ENCODE data around the gene IL17REL.
"Not testable (repeated sequence)": the region's sequence is repeated elsewhere in the genome, so short reads cannot be mapped to it uniquely, and the experiment has no call there.

The IL17REL gene

DNA sequence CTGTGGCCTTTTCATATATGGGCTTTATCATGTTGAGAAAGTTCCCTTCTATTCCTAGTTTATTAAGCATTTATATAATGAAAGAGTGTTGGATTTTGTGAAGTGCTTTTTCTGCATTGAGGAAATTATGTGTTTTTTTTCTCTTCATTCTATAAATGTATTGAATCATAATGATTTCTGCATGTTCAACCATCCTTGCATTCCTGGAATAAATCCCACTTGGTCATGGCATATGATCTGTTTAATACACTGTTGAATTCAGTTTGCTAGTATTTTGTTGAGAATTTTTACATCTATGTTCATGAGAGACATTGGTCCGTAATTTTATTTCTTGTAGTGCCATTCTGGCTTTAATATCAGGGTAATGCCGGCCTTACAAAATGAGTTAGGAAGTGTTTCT, 26.2 kb downstream of the IL17REL start:
- DNase-seq = no peak

DNA sequence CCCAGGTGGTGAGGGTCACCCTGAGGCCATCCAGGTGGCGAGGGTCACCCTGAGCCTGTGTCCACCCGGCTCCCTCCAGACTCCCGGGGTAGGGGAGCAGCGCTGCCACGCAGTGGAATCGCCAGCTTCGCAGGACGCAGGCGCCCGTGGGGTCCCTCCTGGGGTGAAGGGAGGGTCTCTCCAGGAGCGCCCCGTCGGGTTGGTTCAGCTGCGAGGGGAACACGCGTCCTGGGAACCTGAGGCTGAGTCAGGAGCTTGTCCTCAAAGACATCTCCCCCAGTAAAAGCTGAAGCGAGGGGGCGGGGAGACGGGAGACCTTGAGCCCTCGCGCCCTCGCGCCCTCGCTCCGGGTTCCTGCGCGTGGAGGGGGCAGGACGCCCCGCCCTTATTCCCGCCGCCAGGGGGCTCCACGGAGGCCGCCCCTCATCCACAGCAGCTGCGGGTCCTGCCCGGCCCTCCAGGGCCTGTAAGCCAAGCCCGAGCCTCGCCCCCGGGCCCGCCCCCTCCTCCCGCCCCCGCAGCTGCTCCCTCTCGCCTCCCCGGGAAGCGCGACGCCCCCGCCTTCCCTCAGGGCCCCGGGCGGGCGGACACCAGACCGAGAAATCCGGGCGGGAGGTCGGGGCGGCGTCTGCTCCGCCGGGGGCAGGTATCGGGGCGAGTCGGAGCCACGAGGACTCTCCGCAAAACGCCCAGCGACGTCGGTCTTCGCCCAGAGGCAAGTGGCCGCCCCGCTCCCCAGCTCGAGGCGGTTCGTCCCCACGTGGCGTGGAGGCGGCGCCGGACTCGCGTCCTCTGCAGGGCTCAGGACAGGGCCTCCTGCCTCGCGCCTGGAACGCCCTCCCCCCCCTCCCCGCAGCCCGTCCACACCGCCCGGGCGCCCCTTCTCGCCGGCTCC, 29.2 kb downstream of the IL17REL start:
- DNase-seq = no peak

DNA sequence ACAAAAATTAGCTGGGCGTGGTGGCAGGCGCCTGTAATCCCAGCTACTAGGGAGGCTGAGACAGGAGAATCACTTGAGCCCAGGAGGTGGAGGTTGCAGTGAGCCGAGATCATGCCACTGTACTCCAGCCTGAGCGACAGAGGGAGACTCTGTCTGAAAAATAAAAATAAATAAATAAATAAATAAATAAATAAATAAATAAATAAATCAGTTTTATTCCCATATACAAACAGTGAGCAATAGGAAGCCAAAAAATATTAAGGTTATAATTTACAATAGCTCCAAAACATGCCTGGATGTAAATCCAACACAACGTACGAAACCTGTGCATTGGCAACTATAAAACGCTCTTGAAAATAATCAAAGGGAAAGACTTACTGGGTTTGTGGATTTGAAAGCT, 30.8 kb downstream of the IL17REL start:
- not testable (repeated sequence) for DNase-seq

- DNase-seq = no peak
These were observed 32.8 kb downstream of the IL17REL start for GRCh38 chr22:49979587-49980264.

GRCh38 chr22:49977578-49977977, 35.0 kb downstream of the IL17REL start:
- no peak for DNase-seq

DNA sequence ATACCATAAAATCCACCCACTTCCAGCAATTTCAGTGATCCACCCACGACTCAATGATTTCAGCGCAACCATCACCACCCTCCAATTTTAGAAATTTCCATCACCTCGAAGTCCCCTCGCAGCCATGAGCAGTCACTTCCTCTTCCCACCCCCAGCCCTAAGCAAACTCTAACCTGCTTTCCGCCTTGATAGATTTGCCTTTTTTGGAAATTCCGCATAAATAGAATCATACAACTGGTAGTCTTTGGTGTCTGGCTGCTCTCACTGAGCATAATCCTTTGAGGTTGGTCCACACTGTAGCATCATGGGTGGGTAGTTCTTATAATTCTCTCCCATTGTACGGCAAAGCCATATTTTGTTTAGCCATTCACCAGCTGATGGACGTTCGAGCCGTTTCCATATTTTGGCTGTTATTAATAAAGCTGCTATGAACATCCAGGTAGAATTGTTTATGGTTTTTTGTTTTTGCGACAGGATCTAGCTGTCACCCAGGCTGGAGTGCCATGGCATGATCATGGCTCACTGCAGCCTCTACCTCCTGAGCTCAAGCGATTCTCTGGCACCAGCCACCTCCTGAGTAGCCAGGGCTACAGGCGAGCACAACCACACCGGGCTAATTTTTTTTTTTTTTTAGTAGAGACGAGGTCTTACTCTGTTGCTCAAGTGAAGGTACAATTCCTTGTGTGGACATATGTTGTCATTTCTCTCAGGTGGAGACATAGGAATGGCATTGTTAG, 36.0 kb downstream of the IL17REL start:
- no peak for DNase-seq

GRCh38 chr22:49975543-49976389, 36.8 kb downstream of the IL17REL start:
- DNase-seq = peak; percentile 16

- no peak for DNase-seq
These were observed 39.3 kb downstream of the IL17REL start for GRCh38 chr22:49973018-49973961.

DNA sequence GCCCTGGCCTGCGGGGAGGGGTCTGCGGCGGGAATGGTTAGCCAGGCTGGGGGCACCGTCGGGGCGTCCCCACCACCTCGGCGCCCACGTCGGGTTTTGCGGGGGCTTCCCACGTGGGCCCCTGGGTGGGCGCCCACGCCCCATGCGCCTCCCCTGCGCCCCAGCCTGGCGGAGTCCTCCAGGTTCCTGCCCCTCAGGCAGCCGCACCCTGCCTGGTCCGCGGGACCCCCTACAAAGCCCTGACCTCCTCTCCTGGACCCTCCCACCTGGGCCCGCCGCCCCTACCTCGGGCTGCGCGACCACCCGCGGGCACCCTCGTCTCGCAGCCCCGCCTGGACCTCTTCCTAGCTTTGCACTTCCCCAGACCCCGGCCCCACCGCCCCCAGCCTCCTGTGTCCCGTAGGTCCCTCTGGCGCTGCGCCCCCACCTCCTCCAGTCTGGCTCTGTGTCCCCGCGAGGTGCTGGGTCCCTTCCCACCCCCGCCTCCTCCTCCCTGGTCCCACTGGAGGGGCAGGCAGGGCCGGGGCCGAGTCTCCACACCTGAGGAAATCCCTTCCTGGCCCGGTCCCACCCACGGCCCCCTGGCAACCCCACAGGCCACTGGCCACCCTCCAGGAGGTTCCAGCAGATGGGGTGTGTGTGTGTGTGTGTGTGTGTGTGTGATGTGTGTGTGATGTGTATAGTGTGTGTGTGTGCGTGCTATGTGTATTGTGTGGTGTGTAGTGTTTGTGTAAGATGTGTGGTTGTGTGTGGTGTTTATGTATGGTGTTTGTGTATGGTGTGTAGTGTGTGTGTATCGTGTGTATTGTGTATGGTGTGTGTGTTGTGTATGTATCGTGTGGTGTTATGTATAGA, 40.2 kb downstream of the IL17REL start:
- no peak for DNase-seq

- DNase-seq = no peak
These were observed 41.1 kb downstream of the IL17REL start for GRCh38 chr22:49971232-49972162.

DNA sequence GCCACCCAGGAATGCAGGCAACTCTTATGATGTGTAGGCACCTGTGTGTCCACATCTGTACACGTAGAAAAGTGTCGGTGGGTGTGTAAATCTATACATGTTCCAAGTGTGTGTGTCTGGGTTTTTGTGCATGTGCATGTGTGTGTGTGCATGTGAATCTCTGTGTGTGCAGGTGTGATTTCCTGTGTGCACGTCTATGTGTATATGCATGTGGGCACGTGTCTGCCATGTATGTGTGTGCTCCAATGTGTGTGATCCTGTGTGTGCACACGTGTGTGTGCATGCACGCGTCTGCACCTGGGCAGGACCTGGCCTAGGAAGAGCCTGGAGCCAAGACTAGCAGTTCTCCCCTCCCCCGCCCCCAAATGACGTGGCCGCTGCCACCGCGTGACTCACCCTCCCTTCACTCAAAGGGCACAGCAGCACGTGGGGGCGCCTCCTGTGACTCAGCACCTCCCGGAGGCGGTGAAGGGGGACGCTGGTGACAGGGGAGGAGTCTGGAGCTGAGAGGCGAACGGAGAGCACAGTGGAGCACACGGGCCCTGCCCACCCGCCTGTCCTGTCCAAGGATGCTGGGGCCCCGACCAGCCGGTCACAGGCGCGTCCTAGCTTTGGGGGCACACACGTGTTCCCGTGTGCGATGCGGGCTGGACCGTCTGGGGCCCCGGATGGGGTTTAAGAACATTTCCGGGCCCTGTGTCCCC, 41.9 kb downstream of the IL17REL start:
- DNase-seq = peak; percentile 96

GRCh38 chr22:49969751-49970527, 42.6 kb downstream of the IL17REL start:
- DNase-seq = no peak

DNA sequence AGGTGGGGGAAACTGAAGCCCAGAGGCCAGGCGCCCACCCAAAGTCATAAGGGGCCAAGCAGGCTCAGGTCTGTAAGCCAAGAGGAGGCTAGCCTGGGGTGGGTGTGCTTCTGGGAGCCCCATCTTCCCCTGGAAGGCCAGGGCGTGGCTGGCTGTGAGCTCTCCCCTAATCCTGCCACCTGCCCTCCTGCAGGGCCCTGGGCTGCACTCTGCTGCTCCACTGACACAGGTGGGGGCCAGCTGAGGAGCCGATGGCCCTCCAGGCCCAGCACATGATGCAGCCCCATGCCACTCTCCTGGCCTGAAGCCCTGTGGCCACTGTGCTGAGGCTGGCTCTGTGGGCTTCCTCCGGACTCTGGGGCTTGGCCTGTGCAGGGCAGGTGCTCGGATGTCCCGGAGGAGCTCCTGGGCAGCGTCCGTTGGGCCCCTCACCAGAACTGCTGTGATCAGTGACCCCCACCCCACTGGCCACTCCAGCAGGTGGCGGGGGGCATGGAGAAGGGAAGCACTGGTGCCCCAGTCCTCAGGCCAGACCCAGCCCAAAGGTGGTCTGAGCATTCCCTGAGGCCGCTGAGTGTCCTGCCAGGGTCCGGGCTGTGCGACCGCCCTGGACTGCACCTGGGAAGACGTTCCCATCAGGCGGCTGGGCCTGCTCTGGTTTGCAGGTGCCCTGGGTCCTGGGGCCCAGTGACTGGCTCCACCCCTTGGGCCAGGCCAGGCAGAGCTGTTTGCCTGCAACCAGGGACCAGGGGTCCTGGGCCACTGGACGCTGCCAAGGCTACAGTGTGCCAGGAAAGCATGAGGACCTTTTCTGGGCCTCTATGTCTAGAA, 43.5 kb downstream of the IL17REL start:
- no peak for DNase-seq

DNA sequence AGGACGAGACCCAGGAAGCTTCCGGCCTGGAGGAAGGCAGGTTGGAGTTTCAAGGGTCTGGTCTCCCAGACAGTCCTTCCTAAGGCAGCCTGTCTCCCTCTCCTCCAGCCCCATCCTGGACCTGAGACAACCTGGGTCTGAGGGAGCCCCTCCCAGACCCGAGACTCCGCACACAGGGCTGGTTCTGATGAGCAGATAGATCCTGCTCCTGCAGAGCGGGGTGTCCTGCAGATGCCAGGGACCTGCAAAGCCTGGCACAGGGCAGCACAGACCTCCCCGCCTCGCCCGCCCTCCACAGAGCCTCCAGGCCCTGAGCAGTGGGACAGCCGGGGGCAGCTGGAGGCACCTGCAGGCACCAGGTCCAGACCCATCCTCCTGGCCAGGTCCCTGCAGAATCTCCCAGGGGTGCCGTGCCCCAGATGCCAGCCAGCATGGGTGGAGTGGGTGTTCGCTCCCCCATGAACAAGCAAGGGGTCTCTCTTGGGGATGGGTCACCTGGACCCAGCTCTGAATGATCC, 44.2 kb downstream of the IL17REL start:
- no peak for DNase-seq

- no peak for DNase-seq
These were observed 44.8 kb downstream of the IL17REL start for GRCh38 chr22:49967706-49968208.
